Transverse colon (tissue), 4 donors: ENCODE data around the gene CAMK2D. TPM values are rescaled to one million over a fixed set of nuclear protein-coding genes. Genes with fewer than 3 reads are reported as not detected.

Source experiments
- DNase-seq: peaks from one replicate; pipeline ENCODE4 v3.0.0-alpha.2; 2019
- H3K27ac ChIP-seq, 4 donors: fragments of 200-600 bp; sonication (generic); 2 replicates each; pipeline ENCODE4 v1.5.1; 2016 to 2018; ENCODE audit warnings: inconsistent platforms in 4 of 4
- H3K27me3 ChIP-seq: fragments of 200-600 bp; sonication (generic); 2 replicates; pipeline ENCODE4 v1.5.1; 2017; ENCODE audit warnings: inconsistent platforms
- H3K36me3 ChIP-seq, 4 donors: fragments of 200-600 bp; sonication (generic); 2 replicates each; pipeline ENCODE4 v1.5.1; 2017 to 2019; ENCODE audit warnings: inconsistent platforms in 4 of 4
- H3K4me1 ChIP-seq, 4 donors: fragments of 200-600 bp; sonication (generic); 2 replicates each; pipeline ENCODE4 v1.5.1; 2017 to 2020; ENCODE audit warnings: inconsistent platforms in 4 of 4
- H3K4me3 ChIP-seq, 4 donors: fragments of 200-600 bp; sonication (generic); 1 replicate in 1 of 4; 2 replicates in 3 of 4; pipeline versions ENCODE4 v1.5.1 to v1.6.1; 2017 to 2019; ENCODE audit warnings: inconsistent platforms in 4 of 4
- H3K9me3 ChIP-seq, 2 donors: fragments of 200-600 bp; sonication (generic); 2 replicates each; pipeline ENCODE4 v1.5.1; 2017 to 2019; ENCODE audit warnings: inconsistent platforms in 2 of 2
- EP300 ChIP-seq: sonication (generic); formaldehyde crosslinking; IDR thresholded peaks from one replicate; pipeline ENCODE4 v1.6.1; 2017; ENCODE audit warnings: antibody characterized with exemption, low read depth
- POLR2A ChIP-seq: fragments of 450-650 bp; IDR thresholded peaks from one replicate; pipeline ENCODE4 v1.6.1; 2016; ENCODE audit warnings: antibody characterized with exemption, mild to moderate bottlenecking, moderate library complexity
- POLR2AphosphoS5 ChIP-seq, 3 donors: sonication (generic); formaldehyde crosslinking; IDR thresholded peaks; one replicate each; pipeline ENCODE4 v1.6.1; 2016; ENCODE audit warnings: antibody characterized with exemption in 3 of 3
- WGBS, 2 donors: methylation state at CpG; one replicate each; pipeline ENCODE4 v1.1.5; 2018; ENCODE audit warnings: low coverage in 1 of 2; 5-methylcytosine and 5-hydroxymethylcytosine counted together
- in situ Hi-C, 4 donors: fragments of 200-750 bp; cut with MboI; loops; one replicate each; pipeline versions ENCODE4 v1.15.0 to v1.15.1; 2017; ENCODE audit warnings: low sequenced_read_pairs in 3 of 4, low pct_ligation_motif_present in 1 of 4, low pct_unique_long_range_greater_than_20kb in 1 of 4
- intact Hi-C: fragments of 100-400 bp; cut with DNase I; formaldehyde crosslinking; loops from one replicate; pipeline ENCODE4 v1.15.1; 2023; ENCODE audit warnings: low total_unique reads
- total RNA-seq, 4 donors: library from RNA; depleted of rRNA; stranded (reverse); fragments of >200 nt; gene quantifications; one replicate each; pipeline ENCODE4 v1.1.0, GENCODE V29; 2016
- TF ChIP-seq, protein P1 (sequence below), 5 experiments: fragments of 200-600 bp in 3 of 5; fragments of 450-650 bp in 2 of 5; sonication (generic) in 3 of 5; IDR thresholded peaks; 1 replicate in 2 of 5; 2 replicates in 3 of 5; pipeline ENCODE4 v1.5.1; 2016 to 2017; ENCODE audit warnings: antibody characterized with exemption in 5 of 5, inconsistent platforms in 3 of 5, mild to moderate bottlenecking in 2 of 5, moderate library complexity in 1 of 5

Gene CAMK2D
- total RNA-seq, 4 donors from 2014 or later, result 54.5 to 107 (median 84.7) TPM

DNA sequence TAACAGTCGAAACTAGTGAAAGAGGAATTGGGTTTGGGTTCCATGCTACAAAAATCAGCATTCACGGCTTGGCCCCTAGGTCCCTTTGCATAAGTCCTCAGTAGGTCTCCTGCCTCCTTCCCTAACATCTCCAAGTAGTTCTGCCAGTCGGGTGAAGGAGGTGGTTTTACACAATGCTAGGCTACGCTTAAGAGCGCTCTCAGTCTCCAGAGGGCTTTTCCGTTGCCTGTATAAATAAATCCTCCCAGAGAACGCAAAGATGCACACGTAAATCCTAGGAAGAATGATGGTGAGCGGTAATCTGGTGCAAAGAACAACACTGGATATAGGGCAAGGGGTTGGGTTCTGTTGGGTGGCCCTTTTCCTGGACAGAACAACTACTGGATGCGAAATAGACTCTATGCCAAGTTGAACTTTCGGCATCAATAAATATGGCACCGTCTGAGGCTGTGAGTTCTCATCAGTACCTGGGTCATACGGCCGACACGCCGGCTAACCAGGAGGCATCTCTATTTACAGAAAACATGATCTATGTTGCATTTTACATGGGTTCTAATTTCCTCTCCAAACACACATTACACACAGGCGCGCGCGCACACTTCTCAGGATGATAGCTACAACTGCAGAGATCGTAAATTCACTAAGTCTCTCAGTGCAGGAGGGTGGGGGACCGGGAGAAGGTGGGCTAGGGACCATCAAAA lies 1.3 kb downstream of the CAMK2D start:
- peak; percentile 45 for DNase-seq
- Histone ChIP-seq H3K9me3 (no peaks in the 10 kb centered on the region), H3K4me3 (peak overlapping the region; percentile 57 to 78 (median 70)), H3K36me3 (no peaks in the 10 kb centered on the region), H3K4me1 (peaks cover 9 to 52% (median 17%) of the 10 kb centered on the region in 4 donors), H3K27me3 (no peaks in the 10 kb centered on the region), H3K27ac (peak overlapping the region; percentile 97 to 100 (median 98))
- no peak for TF ChIP-seq EP300
- TF ChIP-seq, protein P1, sequence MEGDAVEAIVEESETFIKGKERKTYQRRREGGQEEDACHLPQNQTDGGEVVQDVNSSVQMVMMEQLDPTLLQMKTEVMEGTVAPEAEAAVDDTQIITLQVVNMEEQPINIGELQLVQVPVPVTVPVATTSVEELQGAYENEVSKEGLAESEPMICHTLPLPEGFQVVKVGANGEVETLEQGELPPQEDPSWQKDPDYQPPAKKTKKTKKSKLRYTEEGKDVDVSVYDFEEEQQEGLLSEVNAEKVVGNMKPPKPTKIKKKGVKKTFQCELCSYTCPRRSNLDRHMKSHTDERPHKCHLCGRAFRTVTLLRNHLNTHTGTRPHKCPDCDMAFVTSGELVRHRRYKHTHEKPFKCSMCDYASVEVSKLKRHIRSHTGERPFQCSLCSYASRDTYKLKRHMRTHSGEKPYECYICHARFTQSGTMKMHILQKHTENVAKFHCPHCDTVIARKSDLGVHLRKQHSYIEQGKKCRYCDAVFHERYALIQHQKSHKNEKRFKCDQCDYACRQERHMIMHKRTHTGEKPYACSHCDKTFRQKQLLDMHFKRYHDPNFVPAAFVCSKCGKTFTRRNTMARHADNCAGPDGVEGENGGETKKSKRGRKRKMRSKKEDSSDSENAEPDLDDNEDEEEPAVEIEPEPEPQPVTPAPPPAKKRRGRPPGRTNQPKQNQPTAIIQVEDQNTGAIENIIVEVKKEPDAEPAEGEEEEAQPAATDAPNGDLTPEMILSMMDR (IDR thresholded peaks at IDR 0.05), result no peak
- TF ChIP-seq POLR2AphosphoS5 (IDR thresholded peaks at IDR 0.05), result peak in 2 of 3 donors; percentile 20 to 32
- TF ChIP-seq POLR2A, result peak; percentile 11
- 0 to 4% methylated on average over 6 to 22 of the region's 22 CpGs for WGBS, 2 donors
- in situ Hi-C loops, result loop anchor here (10.0 to 25.0 kb wide), 4 partner anchors 198 to 373 kb away; no protein-coding TSS in a partner anchor
- intact Hi-C loops, result loop anchor here (1.0 to 10.0 kb wide), 3 partner anchors 213 to 363 kb away; no protein-coding TSS in a partner anchor

DNA sequence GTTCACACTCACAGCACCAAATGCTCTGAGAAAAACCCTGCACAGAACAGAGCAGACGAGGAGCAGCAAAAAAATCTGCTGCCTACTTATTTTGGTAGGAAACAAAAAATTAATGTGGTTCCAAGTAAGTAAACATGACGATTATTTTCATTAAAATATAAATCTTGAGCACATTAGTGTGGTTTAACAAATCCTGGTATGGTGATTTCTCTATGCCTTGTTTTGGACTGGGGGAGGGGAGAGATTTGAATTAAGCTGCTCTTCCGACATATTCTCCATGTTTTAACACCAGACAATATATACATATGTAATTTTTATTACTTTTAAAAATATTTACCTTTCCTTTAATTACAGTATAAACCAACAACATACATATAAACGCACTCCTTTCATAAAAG lies 1.8 kb downstream of the CAMK2D start:
- in situ Hi-C loops (loop anchor here (10.0 to 25.0 kb wide), 4 partner anchors 197 to 372 kb away; no protein-coding TSS in a partner anchor), intact Hi-C loops (loop anchor here (1.0 to 10.0 kb wide), 3 partner anchors 212 to 362 kb away; no protein-coding TSS in a partner anchor)
- H3K4me1 ChIP-seq, result peaks cover 9 to 52% (median 17%) of the 10 kb centered on the region in 4 donors
- no peak for DNase-seq
- H3K4me3 ChIP-seq, result peak overlapping the region; percentile 57 to 78 (median 70)
- H3K27ac ChIP-seq, result peak overlapping the region; percentile 97 to 100 (median 98)
- WGBS, 2 donors, result 7 to 13% methylated on average over 4 of the region's 4 CpGs
- TF ChIP-seq POLR2A (no peak), POLR2AphosphoS5 (IDR thresholded peaks at IDR 0.05) (no peak), EP300 (no peak)
- TF ChIP-seq, protein P1 (IDR thresholded peaks at IDR 0.05), result no peak
- no peaks in the 10 kb centered on the region for H3K36me3 ChIP-seq
- H3K9me3 ChIP-seq, result no peaks in the 10 kb centered on the region
- no peaks in the 10 kb centered on the region for H3K27me3 ChIP-seq

DNA sequence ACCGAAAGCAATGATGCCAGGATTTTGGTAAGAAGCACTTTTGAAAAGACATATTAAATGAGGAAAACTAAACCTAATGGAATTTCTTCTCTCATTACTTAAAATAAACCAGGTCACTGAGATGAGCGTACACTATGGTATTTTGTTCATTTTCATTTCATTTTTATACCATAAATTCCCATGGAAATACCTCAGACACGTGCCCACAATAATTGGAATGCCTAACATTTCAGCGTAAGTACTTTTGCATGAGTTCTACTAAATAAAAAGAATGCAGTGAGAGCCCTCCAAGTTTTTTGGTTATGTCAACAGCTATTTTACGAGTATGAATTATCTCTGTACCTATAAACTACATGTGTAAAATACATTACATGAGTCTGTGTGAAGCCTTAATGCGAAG lies 3.2 kb downstream of the CAMK2D start:
- TF ChIP-seq POLR2AphosphoS5 (IDR thresholded peaks at IDR 0.05) (no peak), POLR2A (no peak), EP300 (no peak)
- TF ChIP-seq, protein P1 (IDR thresholded peaks at IDR 0.05), result no peak
- 66 to 70% methylated on average over 6 of the region's 6 CpGs for WGBS, 2 donors
- Histone ChIP-seq H3K27me3 (no peaks in the 10 kb centered on the region), H3K27ac (peak overlapping the region in 3 of 4 donors; percentile 97 to 100 (median 100)), H3K4me1 (peaks cover 9 to 50% (median 17%) of the 10 kb centered on the region in 4 donors), H3K36me3 (no peaks in the 10 kb centered on the region), H3K9me3 (no peaks in the 10 kb centered on the region), H3K4me3 (peak overlapping the region in 1 of 4 donors; percentile 74)
- intact Hi-C loops, result no loop called here
- DNase-seq, result no peak
- in situ Hi-C loops, result loop anchor here in 3 of 4 donors (25.0 kb wide), 2 partner anchors 196 to 371 kb away; no protein-coding TSS in a partner anchor

DNA sequence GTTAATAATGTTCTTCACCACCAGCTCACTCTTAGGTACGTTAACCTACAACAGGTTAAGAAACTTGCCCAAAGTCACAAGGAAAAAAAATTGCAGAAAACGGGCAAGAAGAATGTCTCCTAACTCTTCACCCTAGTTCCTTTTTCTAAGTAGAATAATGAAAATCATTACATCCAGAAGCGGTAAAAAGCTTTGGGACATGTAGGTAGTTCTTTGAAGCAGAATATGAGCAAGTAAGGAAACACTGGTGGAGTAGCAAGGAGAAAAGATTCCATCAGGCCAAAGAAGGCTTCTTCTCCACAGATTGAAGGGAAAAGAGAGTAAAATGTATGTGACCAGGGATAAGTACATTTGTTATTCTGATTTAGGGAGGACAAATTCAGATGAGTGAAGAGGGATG lies 4.1 kb downstream of the CAMK2D start:
- intact Hi-C loops (no loop called here), in situ Hi-C loops (loop anchor here in 3 of 4 donors (25.0 kb wide), 2 partner anchors 195 to 370 kb away; no protein-coding TSS in a partner anchor)
- Histone ChIP-seq H3K27me3 (no peaks in the 10 kb centered on the region), H3K4me1 (peaks cover 9 to 50% (median 14%) of the 10 kb centered on the region in 4 donors), H3K4me3 (no peak overlapping the region), H3K9me3 (no peaks in the 10 kb centered on the region), H3K36me3 (no peaks in the 10 kb centered on the region), H3K27ac (peak overlapping the region in 1 of 4 donors; percentile 100)
- TF ChIP-seq POLR2AphosphoS5 (IDR thresholded peaks at IDR 0.05), result no peak
- TF ChIP-seq POLR2A, result no peak
- no peak for TF ChIP-seq EP300
- TF ChIP-seq, protein P1 (IDR thresholded peaks at IDR 0.05), result no peak
- DNase-seq, result no peak
- WGBS, 2 donors, result 94 to 100% methylated on average over 3 of the region's 3 CpGs
